Loucy (cell line): Measurements from ENCODE around the gene ZNF516.

Experiments
- CTCF ChIP-seq: fragments of 200-600 bp; sonication (generic); conservative IDR thresholded peaks from 2 replicates; pipeline ENCODE4 v1.5.1; 2014; ENCODE audit warnings: mild to moderate bottlenecking, antibody characterized with exemption, low read length
- EZH2phosphoT487 ChIP-seq: fragments of 200-600 bp; IDR thresholded peaks from 2 replicates; pipeline ENCODE4 v1.6.1; 2018; ENCODE audit warnings: antibody characterized with exemption, mild to moderate bottlenecking, moderate library complexity, borderline replicate concordance

- TF ChIP-seq CTCF (no peak), EZH2phosphoT487 (no peak)
Measured at GRCh38 chr18:76390452-76391035, 104.5 kb downstream of the ZNF516 start.
